Thyroid gland (tissue), 4 donors: Measurements from ENCODE around the gene NOX5. TPM values are rescaled to one million over a fixed set of nuclear protein-coding genes. Genes with fewer than 3 reads are reported as not detected.

Experiments
- DNase-seq, 2 donors: peaks; one replicate each; pipeline ENCODE4 v3.0.0-alpha.2; 2019
- H3K27ac ChIP-seq, 3 donors: fragments of 200-600 bp; sonication (generic); 1 replicate in 2 of 3; 2 replicates in 1 of 3; pipeline ENCODE4 v1.5.1; 2016 to 2019; ENCODE audit warnings: mild to moderate bottlenecking in 1 of 3, moderate library complexity in 1 of 3
- H3K27me3 ChIP-seq: fragments of 200-600 bp; sonication (generic); one replicate; pipeline ENCODE4 v1.5.1; 2019
- H3K36me3 ChIP-seq, 2 donors: fragments of 200-600 bp; sonication (generic); one replicate each; pipeline ENCODE4 v1.5.1; 2016 to 2019
- H3K4me1 ChIP-seq, 2 donors: fragments of 200-600 bp; sonication (generic); one replicate each; pipeline ENCODE4 v1.5.1; 2017 to 2019
- H3K4me3 ChIP-seq, 3 donors: fragments of 200-600 bp; sonication (generic); replicated peaks in 1 of 3; 1 replicate in 2 of 3; 2 replicates in 1 of 3; pipeline ENCODE4 v1.5.1; 2016; ENCODE audit warnings: mild to moderate bottlenecking in 1 of 3
- H3K9me3 ChIP-seq: fragments of 200-600 bp; sonication (generic); one replicate; pipeline ENCODE4 v1.5.1; 2017
- POLR2A ChIP-seq, 2 donors: fragments of 450-650 bp; IDR thresholded peaks; one replicate each; pipeline ENCODE4 v1.6.1; 2017; ENCODE audit warnings: antibody characterized with exemption in 2 of 2, mild to moderate bottlenecking in 2 of 2, moderate library complexity in 1 of 2
- WGBS, 2 donors: methylation state at CpG; one replicate each; pipeline ENCODE4 v1.1.5; 2017; 5-methylcytosine and 5-hydroxymethylcytosine counted together
- intact Hi-C: fragments of 100-400 bp; cut with DNase I; formaldehyde crosslinking; loops from one replicate; pipeline ENCODE4 v1.15.1; 2023
- total RNA-seq, 4 donors: library from RNA; depleted of rRNA; stranded (reverse); fragments of >200 nt; gene quantifications; one replicate each; pipeline ENCODE4 v1.2.3, GENCODE V29; 2016
- TF ChIP-seq, protein P1 (sequence below), 6 experiments: fragments of 200-600 bp in 3 of 6; fragments of 450-650 bp in 3 of 6; sonication (generic) in 3 of 6; IDR thresholded peaks; one replicate each; pipeline ENCODE4 v1.5.1; 2016 to 2019; ENCODE audit warnings: antibody characterized with exemption in 6 of 6, mild to moderate bottlenecking in 2 of 6, inconsistent platforms in 1 of 6, moderate library complexity in 1 of 6

NOX5 gene
- total RNA-seq, 4 donors from 2014 or later = 0.22 to 0.88 (median 0.50) TPM

DNA sequence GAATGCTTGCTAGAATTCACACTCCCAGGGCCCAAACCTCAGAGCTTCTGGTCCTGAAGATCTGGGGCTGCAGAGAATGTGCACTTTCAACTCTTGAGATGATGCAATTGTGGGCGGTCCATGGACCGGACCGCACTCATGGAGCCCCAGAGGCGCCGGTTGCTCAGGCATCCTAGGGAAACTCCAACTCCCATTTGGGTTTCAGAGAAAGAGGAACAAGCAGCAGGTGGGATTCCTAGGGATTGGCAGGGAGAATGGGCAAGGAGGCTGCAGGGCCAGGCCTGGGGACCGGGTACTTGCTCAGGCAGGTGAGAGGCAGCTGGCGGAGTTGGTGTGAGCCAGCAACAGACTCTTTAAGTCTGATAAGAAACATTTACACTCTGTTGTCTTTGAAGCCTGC is 3.5 kb downstream of the NOX5 start:
- no peak for DNase-seq
- Histone ChIP-seq H3K4me3 (no peak overlapping the region), H3K9me3 (no peaks in the 10 kb centered on the region), H3K36me3 (no peaks in the 10 kb centered on the region), H3K27ac (no peak overlapping the region), H3K4me1 (no peaks in the 10 kb centered on the region), H3K27me3 (no peaks in the 10 kb centered on the region)
- TF ChIP-seq, protein P1, sequence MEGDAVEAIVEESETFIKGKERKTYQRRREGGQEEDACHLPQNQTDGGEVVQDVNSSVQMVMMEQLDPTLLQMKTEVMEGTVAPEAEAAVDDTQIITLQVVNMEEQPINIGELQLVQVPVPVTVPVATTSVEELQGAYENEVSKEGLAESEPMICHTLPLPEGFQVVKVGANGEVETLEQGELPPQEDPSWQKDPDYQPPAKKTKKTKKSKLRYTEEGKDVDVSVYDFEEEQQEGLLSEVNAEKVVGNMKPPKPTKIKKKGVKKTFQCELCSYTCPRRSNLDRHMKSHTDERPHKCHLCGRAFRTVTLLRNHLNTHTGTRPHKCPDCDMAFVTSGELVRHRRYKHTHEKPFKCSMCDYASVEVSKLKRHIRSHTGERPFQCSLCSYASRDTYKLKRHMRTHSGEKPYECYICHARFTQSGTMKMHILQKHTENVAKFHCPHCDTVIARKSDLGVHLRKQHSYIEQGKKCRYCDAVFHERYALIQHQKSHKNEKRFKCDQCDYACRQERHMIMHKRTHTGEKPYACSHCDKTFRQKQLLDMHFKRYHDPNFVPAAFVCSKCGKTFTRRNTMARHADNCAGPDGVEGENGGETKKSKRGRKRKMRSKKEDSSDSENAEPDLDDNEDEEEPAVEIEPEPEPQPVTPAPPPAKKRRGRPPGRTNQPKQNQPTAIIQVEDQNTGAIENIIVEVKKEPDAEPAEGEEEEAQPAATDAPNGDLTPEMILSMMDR (IDR thresholded peaks at IDR 0.05) = no peak
- TF ChIP-seq POLR2A (IDR thresholded peaks at IDR 0.05) = no peak
- intact Hi-C loops = no loop called here
- WGBS, 2 donors = 68 to 70% methylated on average over 5 to 7 of the region's 7 CpGs

DNA sequence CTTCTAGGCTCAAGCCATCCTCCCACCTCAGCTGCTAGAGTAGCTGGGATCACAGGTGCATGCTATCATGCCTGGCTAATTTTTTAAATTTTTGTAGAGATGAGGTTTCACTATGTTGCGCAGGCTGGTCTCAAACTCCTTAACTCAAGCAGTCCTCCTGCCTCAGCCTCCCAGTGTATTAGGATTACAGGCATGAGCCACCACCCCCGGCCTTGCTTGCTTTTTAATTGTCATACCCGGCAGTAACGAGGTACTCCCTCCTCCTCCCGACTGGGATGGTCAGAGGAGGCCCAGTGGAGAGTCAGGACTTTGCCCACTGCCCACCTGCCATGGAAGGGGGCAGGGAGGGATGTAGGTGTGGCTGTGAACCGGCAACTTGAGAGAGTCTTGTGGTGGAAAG is 4.5 kb downstream of the NOX5 start:
- no peak for DNase-seq

DNA sequence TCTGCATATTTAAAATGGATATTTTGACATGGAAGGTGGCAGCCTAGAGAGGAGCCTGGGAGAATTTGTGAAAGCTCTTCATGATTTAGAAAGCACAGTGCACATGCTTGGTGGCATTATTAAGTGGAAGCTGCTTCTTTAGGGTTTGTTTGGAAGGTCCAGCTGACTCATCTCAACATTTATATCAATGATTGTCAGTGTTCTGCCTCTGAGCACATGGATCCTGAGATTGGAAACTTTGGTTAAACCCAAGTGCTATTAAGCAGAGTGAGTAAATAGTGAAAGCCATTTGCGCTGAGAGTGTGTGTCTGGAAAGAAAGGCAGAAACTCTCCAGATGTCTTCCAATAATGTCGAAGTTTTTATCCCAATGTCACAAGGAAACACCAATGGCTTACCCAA is 7.4 kb downstream of the NOX5 start:
- H3K9me3 ChIP-seq = no peaks in the 10 kb centered on the region
- WGBS, 2 donors = 79 to 88% methylated on average over 2 of the region's 2 CpGs
- H3K27me3 ChIP-seq = no peaks in the 10 kb centered on the region
- intact Hi-C loops = no loop called here
- no peak overlapping the region for H3K4me3 ChIP-seq
- H3K4me1 ChIP-seq = no peaks in the 10 kb centered on the region
- H3K36me3 ChIP-seq = no peaks in the 10 kb centered on the region
- no peak for DNase-seq
- no peak for TF ChIP-seq POLR2A (IDR thresholded peaks at IDR 0.05)
- TF ChIP-seq, protein P1 (IDR thresholded peaks at IDR 0.05) = no peak
- no peak overlapping the region for H3K27ac ChIP-seq

More for the DNA sequence above, 4.5 kb downstream of the NOX5 start:
- H3K27ac ChIP-seq = no peak overlapping the region
- intact Hi-C loops = no loop called here
- H3K4me3 ChIP-seq = no peak overlapping the region
- TF ChIP-seq, protein P1 (IDR thresholded peaks at IDR 0.05) = no peak
- no peak for TF ChIP-seq POLR2A (IDR thresholded peaks at IDR 0.05)
- H3K4me1 ChIP-seq = no peaks in the 10 kb centered on the region
- WGBS, 2 donors = 82 to 90% methylated on average over 6 of the region's 6 CpGs
- H3K27me3 ChIP-seq = no peaks in the 10 kb centered on the region
- no peaks in the 10 kb centered on the region for H3K9me3 ChIP-seq
- H3K36me3 ChIP-seq = no peaks in the 10 kb centered on the region

DNA sequence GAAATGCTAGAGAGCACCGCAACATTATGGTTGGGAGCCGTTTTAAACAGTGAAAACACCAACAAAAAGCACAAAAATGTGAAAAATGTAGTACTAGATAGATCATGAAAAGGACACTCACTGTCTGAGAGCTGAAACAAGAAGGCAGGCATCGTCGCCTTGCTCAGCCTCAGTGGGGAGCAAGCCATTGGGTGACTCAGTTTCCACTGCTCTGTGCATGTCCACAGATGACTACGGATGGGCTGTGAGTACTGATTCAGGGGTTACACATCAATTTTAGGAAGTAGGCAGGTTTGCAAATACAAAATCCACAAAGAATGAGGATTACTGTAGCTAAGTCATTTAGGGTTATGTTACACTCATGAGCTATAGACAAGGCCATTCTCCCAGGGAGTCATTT is 10.8 kb downstream of the NOX5 start:
- H3K27me3 ChIP-seq = no peaks in the 10 kb centered on the region
- no peak overlapping the region for H3K4me3 ChIP-seq
- H3K9me3 ChIP-seq = no peaks in the 10 kb centered on the region
- no peak for TF ChIP-seq POLR2A (IDR thresholded peaks at IDR 0.05)
- TF ChIP-seq, protein P1 (IDR thresholded peaks at IDR 0.05) = no peak
- H3K27ac ChIP-seq = no peak overlapping the region
- no peaks in the 10 kb centered on the region for H3K4me1 ChIP-seq
- DNase-seq = no peak
- intact Hi-C loops = no loop called here
- 84 to 89% methylated on average over 5 of the region's 5 CpGs for WGBS, 2 donors
- H3K36me3 ChIP-seq = no peaks in the 10 kb centered on the region

DNA sequence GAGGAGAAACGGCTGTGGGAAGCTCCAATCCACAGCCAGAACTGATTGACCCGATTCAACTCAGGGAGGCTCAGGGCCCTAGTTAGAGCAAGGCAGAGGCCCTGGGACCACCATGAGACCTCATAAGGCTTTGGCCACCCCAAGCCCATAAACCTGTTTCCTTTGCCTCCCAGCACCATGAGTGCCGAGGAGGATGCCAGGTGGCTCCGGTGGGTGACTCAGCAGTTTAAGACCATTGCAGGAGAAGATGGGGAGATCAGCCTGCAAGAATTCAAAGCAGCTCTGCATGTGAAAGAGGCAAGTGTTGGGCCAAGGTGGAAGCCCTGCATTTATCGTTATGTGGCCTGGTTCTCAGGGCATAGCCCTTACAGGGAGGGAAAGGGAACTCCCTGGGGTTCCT is 11.9 kb downstream of the NOX5 start:
- DNase-seq = no peak
- Histone ChIP-seq H3K36me3 (no peaks in the 10 kb centered on the region), H3K27ac (no peak overlapping the region), H3K4me3 (no peak overlapping the region), H3K27me3 (no peaks in the 10 kb centered on the region), H3K4me1 (no peaks in the 10 kb centered on the region), H3K9me3 (no peaks in the 10 kb centered on the region)
- WGBS, 2 donors = 94 to 95% methylated on average over 5 of the region's 5 CpGs
- TF ChIP-seq, protein P1 (IDR thresholded peaks at IDR 0.05) = no peak
- TF ChIP-seq POLR2A (IDR thresholded peaks at IDR 0.05) = no peak
- intact Hi-C loops = no loop called here
